GM12878 (cell line): ENCODE results near the gene PNPLA8. TPM values are rescaled to one million over a fixed set of nuclear protein-coding genes. Genes with fewer than 3 reads are reported as not detected.

Experiments used
- ATAC-seq: fragments of 200-7000 bp; cut with Tn5 transposase; 3 replicates; pipeline ENCODE4 v1.9.1; 2020; ENCODE audit warnings: mild to moderate bottlenecking, moderate library complexity
- BruUV-seq: library from RNA; stranded (reverse); fragments of 400-500 nt; replicated peaks from 2 replicates; lab custom pipeline; 2021; lab: Mats Ljungman, UMichigan
- CTCF ChIA-PET: fragments of 300-600 bp; sonication (Branson Sonifier 250); formaldehyde crosslinking; extraction: SDS; loops from one replicate; lab custom pipeline; 2021; ENCODE audit warnings: inconsistent platforms; lab: Yijun Ruan, JAX
- POLR2A ChIA-PET: fragments of 350-600 bp; formaldehyde crosslinking; extraction: SDS; loops from one replicate; lab custom pipeline; 2021; ENCODE audit warnings: inconsistent platforms; lab: Charles Lee
- RAD21 ChIA-PET: fragments of 300-600 bp; sonication (Branson Sonifier 250); formaldehyde crosslinking; loops from one replicate; lab custom pipeline; 2023; ENCODE audit warnings: antibody characterized with exemption; ENCODE audit not compliant: unreplicated experiment; lab: Charles Lee
- SMC1A ChIA-PET: fragments of 300-600 bp; sonication (Branson Sonifier 250); formaldehyde crosslinking; loops from one replicate; lab custom pipeline; 2023; ENCODE audit not compliant: unreplicated experiment, uncharacterized antibody; lab: Charles Lee
- DNase-seq: peaks from one replicate; pipeline ENCODE4 v3.0.0-alpha.2; 2011; ENCODE audit warnings: low read depth, low spot score
- FAIRE-seq: peaks from 3 replicates; lab custom pipeline; 2011; peaks lifted over from hg19 to GRCh38; lab: Jason Lieb, UNC
- H2AFZ ChIP-seq: 2 replicates; pipeline ENCODE4 v1.6.0; 2011; ENCODE audit warnings: low read depth, low read length, control low read depth; ENCODE audit not compliant: control insufficient read depth
- H3K27ac ChIP-seq: 2 replicates; pipeline ENCODE4 v1.5.1; 2011; ENCODE audit warnings: control low read depth; ENCODE audit not compliant: control insufficient read depth, insufficient read depth
- H3K27me3 ChIP-seq, 2 experiments: replicated peaks in 1 of 2; 2 replicates each; pipeline versions ENCODE4 v1.6.0 to v1.6.1; 2011; ENCODE audit warnings: low read length in 1 of 2; ENCODE audit not compliant: control insufficient read depth in 2 of 2, insufficient read depth in 2 of 2
- H3K36me3 ChIP-seq, 2 experiments: 2 replicates each; pipeline ENCODE4 v1.5.1; 2011; ENCODE audit warnings: low read length in 1 of 2; ENCODE audit not compliant: control insufficient read depth in 2 of 2, insufficient read depth in 2 of 2
- H3K4me1 ChIP-seq: 2 replicates; pipeline ENCODE4 v1.6.1; 2011; ENCODE audit warnings: mild to moderate bottlenecking, low read length, moderate library complexity, mixed read lengths; ENCODE audit not compliant: control insufficient read depth, insufficient read depth
- H3K4me2 ChIP-seq: 2 replicates; pipeline ENCODE4 v1.6.0; 2011; ENCODE audit warnings: control low read depth; ENCODE audit not compliant: control insufficient read depth, insufficient read depth
- H3K4me3 ChIP-seq: fragments of 200-600 bp; sonication (generic); 2 replicates; pipeline ENCODE4 v1.5.1; 2016
- H3K79me2 ChIP-seq: 2 replicates; pipeline ENCODE4 v1.6.0; 2011; ENCODE audit warnings: low read length; ENCODE audit not compliant: control insufficient read depth, insufficient read depth
- H3K9ac ChIP-seq: 2 replicates; pipeline ENCODE4 v1.8.0; 2011; ENCODE audit warnings: low read length, control low read depth, mixed read lengths; ENCODE audit not compliant: control insufficient read depth, insufficient read depth
- H3K9me3 ChIP-seq: replicated peaks from 3 replicates; pipeline ENCODE4 v1.5.1; 2011; ENCODE audit warnings: mild to moderate bottlenecking, low read length; ENCODE audit not compliant: control insufficient read depth, insufficient read depth
- H4K20me1 ChIP-seq: 2 replicates; pipeline ENCODE4 v1.6.0; 2011; ENCODE audit not compliant: control insufficient read depth, insufficient read depth
- ATF2 ChIP-seq: IDR thresholded peaks from 2 replicates; pipeline ENCODE4 v1.6.1; 2012; ENCODE audit warnings: low read length, inconsistent platforms
- FOXM1 ChIP-seq: IDR thresholded peaks from 2 replicates; pipeline ENCODE4 v1.6.1; 2012; ENCODE audit warnings: low read depth, mild to moderate bottlenecking, inconsistent platforms, low read length, moderate library complexity
- HCFC1 ChIP-seq: fragments of 150-350 bp; IDR thresholded peaks from 2 replicates; pipeline ENCODE4 v1.6.1; 2014; ENCODE audit warnings: low read length
- NFXL1 ChIP-seq: fragments of 450-650 bp; IDR thresholded peaks from 2 replicates; pipeline ENCODE4 v1.6.1; 2017; ENCODE audit warnings: antibody characterized with exemption, mild to moderate bottlenecking, borderline replicate concordance
- NFYA ChIP-seq: IDR thresholded peaks from 2 replicates; pipeline ENCODE4 v1.6.1; 2011; ENCODE audit warnings: low read depth, mild to moderate bottlenecking, low read length, improper control_type of control experiment, borderline replicate concordance
- NR2C2 ChIP-seq: IDR thresholded peaks from 2 replicates; pipeline ENCODE4 v1.6.1; 2011; ENCODE audit warnings: borderline replicate concordance, low read depth; ENCODE audit not compliant: control insufficient read depth, insufficient read length
- POLR2AphosphoS2 ChIP-seq: IDR thresholded peaks from 2 replicates; pipeline ENCODE4 v1.6.1; 2011; ENCODE audit warnings: low read depth, mild to moderate bottlenecking, low read length, improper control_type of control experiment, moderate library complexity
- POU2F2 ChIP-seq: IDR thresholded peaks from 3 replicates; pipeline ENCODE4 v1.6.1; 2011; ENCODE audit warnings: low read depth, mild to moderate bottlenecking, low read length, borderline replicate concordance
- SIN3A ChIP-seq: IDR thresholded peaks from 2 replicates; pipeline ENCODE4 v1.6.1; 2012; ENCODE audit warnings: low read depth, low read length, improper control_type of control experiment
- ZSCAN29 ChIP-seq: fragments of 450-650 bp; IDR thresholded peaks from 2 replicates; pipeline ENCODE4 v1.6.1; 2017; ENCODE audit warnings: mild to moderate bottlenecking, moderate library complexity
- WGBS: methylation state at CpG from one replicate; pipeline ENCODE4 v1.1.6; 2016; ENCODE audit warnings: low lambda C conversion rate; ENCODE audit not compliant: insufficient replicate concordance, insufficient coverage; ENCODE audit errors: missing lambda C conversion rate; 5-methylcytosine and 5-hydroxymethylcytosine counted together
- in situ Hi-C: fragments of 300-500 bp; cut with MboI; formaldehyde crosslinking; loops from 9 replicates; pipeline ENCODE4 v1.14.3; 2018; ENCODE audit warnings: mixed read lengths
- intact Hi-C: fragments of 100-400 bp; cut with micrococcal nuclease; formaldehyde crosslinking; loops from one replicate; pipeline ENCODE4 v1.14.2; 2022; ENCODE audit not compliant: unreplicated experiment
- polyA plus RNA-seq, 11 experiments: library from polyadenylated mRNA; depleted of rRNA in 4 of 11; unstranded in 6 of 11; stranded (reverse) in 5 of 11; fragments of >200 nt; fragmentation: Nextera tagmentation in 4 of 11; fragmentation: Illumina TruSeq in 1 of 11; extraction: Ambion mirVana in 4 of 11; extraction: Trizol in 1 of 11; gene quantifications; 1 replicate in 1 of 11; 2 replicates in 10 of 11; pipeline versions ENCODE4 v1.2.1 to v1.2.3, GENCODE V29; 2011 to 2016; ENCODE audit warnings: inconsistent platforms in 2 of 11, missing spikeins in 2 of 11, low read depth in 1 of 11
- total RNA-seq, 4 experiments: library from RNA; depleted of rRNA in 3 of 4; stranded (reverse); fragments of >200 nt in 3 of 4; fragmentation: Illumina TruSeq in 1 of 4; extraction: Trizol in 1 of 4; gene quantifications; 2 replicates each; pipeline versions ENCODE4 v1.2.1 to v1.2.3, GENCODE V29; 2013 to 2021

The PNPLA8 gene
- total and polyA plus RNA-seq, 10 of the 15 experiments (the other 5 are each of a cell fraction or from before 2014, with no cell fraction given), result 8.0 to 16.3 (median 12.2) TPM

GRCh38 chr7:108442039-108442568 is 83.8 kb downstream of the PNPLA8 start:
- Histone ChIP-seq H3K9me3 (no peaks in the 10 kb centered on the region), H3K36me3 (no peaks in the 10 kb centered on the region), H3K4me3 (no peak overlapping the region), H3K4me1 (no peaks in the 10 kb centered on the region), H2AFZ (no peak overlapping the region), H4K20me1 (no peaks in the 10 kb centered on the region), H3K9ac (no peak overlapping the region), H3K4me2 (no peak overlapping the region), H3K79me2 (no peaks in the 10 kb centered on the region), H3K27me3 (no peaks in the 10 kb centered on the region), H3K27ac (no peak overlapping the region)
- ChIA-PET RAD21 (interaction anchor here (0.6 kb wide), 1 partner anchor 55 kb away, joined by 3 read pairs; no protein-coding TSS in a partner anchor), CTCF (interaction anchor here (1.3 kb wide), 1 partner anchor 56 kb away, joined by 5 read pairs; no protein-coding TSS in a partner anchor), POLR2A (no interaction called here), SMC1A (interaction anchor here (0.7 to 3.1 kb wide), 3 partner anchors 11 to 57 kb away, joined by 3 to 12 read pairs (median 6); partner anchors contain the start of gene NRCAM)
- WGBS, result 29% methylated on average over 5 of the region's 5 CpGs
- intact Hi-C loops, result no loop called here
- no peak for DNase-seq
- no peak for FAIRE-seq
- ATAC-seq, result no peak; the same call in 2 of the 3 replicates
- in situ Hi-C loops, result no loop called here
- BruUV-seq, result no TSS peak
- TF ChIP-seq POLR2AphosphoS2 (no peak), FOXM1 (no peak), NFXL1 (no peak), SIN3A (no peak), HCFC1 (no peak), POU2F2 (no peak), ZSCAN29 (no peak), ATF2 (no peak), NFYA (no peak), NR2C2 (no peak)
